Esophagus squamous epithelium (tissue), 5 donors: ENCODE data around the gene NHERF1. TPM values are rescaled to one million over a fixed set of nuclear protein-coding genes. Genes with fewer than 3 reads are reported as not detected.

Source experiments
- DNase-seq: peaks from one replicate; lab custom pipeline; 2025; lab: John Stamatoyannopoulos, UW
- H3K27ac ChIP-seq, 4 donors: fragments of 200-600 bp; sonication (generic); one replicate each; pipeline ENCODE4 v1.5.1; 2016 to 2019; ENCODE audit warnings: mild to moderate bottlenecking in 1 of 4
- H3K27me3 ChIP-seq, 4 donors: fragments of 200-600 bp; sonication (generic); 1 replicate in 3 of 4; 2 replicates in 1 of 4; pipeline versions ENCODE4 v1.5.1 to v1.6.0; 2017 to 2021; ENCODE audit warnings: antibody characterized with exemption in 1 of 4
- H3K36me3 ChIP-seq, 3 donors: fragments of 200-600 bp; sonication (generic); one replicate each; pipeline ENCODE4 v1.5.1; 2016 to 2019
- H3K4me1 ChIP-seq, 3 donors: fragments of 200-600 bp; sonication (generic); one replicate each; pipeline ENCODE4 v1.5.1; 2017 to 2019
- H3K4me3 ChIP-seq, 4 donors: fragments of 200-600 bp; sonication (generic); 1 replicate in 3 of 4; 2 replicates in 1 of 4; pipeline ENCODE4 v1.5.1; 2016 to 2019; ENCODE audit warnings: mild to moderate bottlenecking in 2 of 4, moderate library complexity in 1 of 4
- H3K9me3 ChIP-seq, 3 donors: fragments of 200-600 bp; sonication (generic); one replicate each; pipeline ENCODE4 v1.5.1; 2016 to 2019
- CTCF ChIP-seq, 6 experiments: fragments of 450-650 bp in 4 of 6; fragments of 200-600 bp in 2 of 6; sonication (generic) in 2 of 6; IDR thresholded peaks; one replicate each; pipeline ENCODE4 v1.5.1; 2016 to 2019; ENCODE audit warnings: antibody characterized with exemption in 6 of 6, mild to moderate bottlenecking in 4 of 6, moderate library complexity in 4 of 6
- POLR2A ChIP-seq, 4 donors: fragments of 450-650 bp; IDR thresholded peaks; one replicate each; pipeline ENCODE4 v1.6.1; 2017; ENCODE audit warnings: antibody characterized with exemption in 4 of 4, mild to moderate bottlenecking in 4 of 4, moderate library complexity in 3 of 4
- WGBS, 2 donors: methylation state at CpG; one replicate each; pipeline ENCODE4 v1.1.5; 2018; 5-methylcytosine and 5-hydroxymethylcytosine counted together
- intact Hi-C: fragments of 100-400 bp; cut with DNase I; formaldehyde crosslinking; loops from one replicate; pipeline ENCODE4 v1.15.0; 2022
- total RNA-seq, 4 donors: library from RNA; depleted of rRNA; stranded (reverse); fragments of >200 nt; gene quantifications; one replicate each; pipeline ENCODE4 v1.1.0, GENCODE V29; 2016
- donor health status: DM: yes; HTN: yes; CAD: no.

Gene NHERF1
- total RNA-seq, 4 donors from 2014 or later = 214 to 483 (median 313) TPM

DNA sequence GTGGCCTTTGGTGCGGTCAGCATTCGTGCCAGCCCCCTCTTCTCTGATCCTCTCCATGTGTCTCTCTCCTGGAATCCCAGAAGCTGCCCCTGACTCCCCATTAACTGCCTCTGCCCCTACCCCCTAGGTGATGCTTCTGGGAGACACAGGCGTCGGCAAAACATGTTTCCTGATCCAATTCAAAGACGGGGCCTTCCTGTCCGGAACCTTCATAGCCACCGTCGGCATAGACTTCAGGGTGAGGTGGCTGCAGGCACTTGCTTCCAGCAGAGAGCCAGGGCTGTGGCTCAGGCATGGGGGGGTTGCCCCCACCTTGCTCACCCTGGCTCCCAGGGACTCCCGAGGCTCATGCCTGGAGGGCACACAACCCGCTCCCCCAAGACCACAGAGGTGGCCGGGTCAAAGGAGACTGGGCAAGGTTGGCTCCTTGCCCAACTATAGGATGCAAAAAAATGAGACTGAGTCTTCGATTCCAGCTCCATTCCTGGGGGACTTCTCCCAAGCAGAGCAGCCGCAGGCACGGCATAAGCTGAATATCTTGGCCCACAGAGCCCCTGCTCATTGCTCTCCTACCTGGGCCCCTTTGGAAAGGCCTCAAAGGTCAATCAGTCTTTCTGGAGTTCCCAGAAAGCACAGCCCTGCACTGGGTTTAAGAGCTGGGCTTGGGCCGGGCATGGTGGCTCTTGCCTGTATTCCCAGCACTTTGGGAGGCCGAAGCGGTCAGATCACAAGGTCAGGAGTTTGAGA, 7.6 kb upstream of the NHERF1 start:
- H3K9me3 ChIP-seq = no peaks in the 10 kb centered on the region
- intact Hi-C loops = no loop called here
- peaks cover 20 to 74% (median 32%) of the 10 kb centered on the region in 3 donors for H3K4me1 ChIP-seq
- no peak overlapping the region for H3K27ac ChIP-seq
- peaks cover 0 to 76% (median 7%) of the 10 kb centered on the region in 4 donors for H3K27me3 ChIP-seq
- H3K4me3 ChIP-seq = no peak overlapping the region
- no peaks in the 10 kb centered on the region for H3K36me3 ChIP-seq
- no peak for TF ChIP-seq CTCF (IDR thresholded peaks at IDR 0.05)
- TF ChIP-seq POLR2A (IDR thresholded peaks at IDR 0.05) = no peak
- DNase-seq = no peak
- 63 to 93% methylated on average over 3 to 5 of the region's 17 CpGs for WGBS, 2 donors

- Histone ChIP-seq H3K36me3 (no peaks in the 10 kb centered on the region), H3K9me3 (no peaks in the 10 kb centered on the region), H3K4me1 (peaks cover 21 to 76% (median 32%) of the 10 kb centered on the region in 3 donors), H3K27ac (peak overlapping the region in 1 of 4 donors; percentile 55), H3K27me3 (peaks cover 0 to 63% (median 5%) of the 10 kb centered on the region in 4 donors), H3K4me3 (no peak overlapping the region)
- TF ChIP-seq POLR2A (IDR thresholded peaks at IDR 0.05) = no peak
- no peak for TF ChIP-seq CTCF (IDR thresholded peaks at IDR 0.05)
- WGBS, 2 donors = 27 to 43% methylated on average over 1 to 4 of the region's 4 CpGs
- DNase-seq = no peak
- intact Hi-C loops = no loop called here
Measured at GRCh38 chr17:74742153-74742515, 6.3 kb upstream of the NHERF1 start.

DNA sequence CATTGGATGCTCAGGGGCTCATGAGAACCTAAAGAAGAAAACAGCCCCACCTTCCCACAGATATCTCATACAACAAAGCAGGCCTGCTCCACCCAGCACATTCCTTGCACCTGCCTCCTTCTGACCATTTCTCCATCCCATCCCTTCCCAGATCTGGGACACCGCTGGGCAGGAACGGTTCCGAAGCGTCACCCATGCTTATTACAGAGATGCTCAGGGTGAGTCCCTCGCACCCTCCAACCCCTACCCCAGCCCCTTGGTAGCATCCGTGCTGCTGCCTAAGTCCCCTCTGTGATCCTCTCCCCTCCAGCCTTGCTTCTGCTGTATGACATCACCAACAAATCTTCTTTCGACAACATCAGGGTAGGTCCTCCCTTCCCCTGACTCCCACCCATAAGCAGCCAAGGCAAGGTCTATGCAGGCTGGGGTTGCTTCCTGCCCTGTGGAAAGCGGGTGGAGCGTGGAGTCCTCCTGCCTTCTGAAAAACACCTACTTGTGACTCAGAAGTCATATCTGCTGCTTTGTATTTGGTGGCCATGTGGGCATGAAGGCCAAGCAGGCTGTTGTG, 5.4 kb upstream of the NHERF1 start:
- no peak for DNase-seq
- WGBS, 2 donors = 86 to 88% methylated on average over 7 to 8 of the region's 9 CpGs
- H3K4me3 ChIP-seq = no peak overlapping the region
- no peak for TF ChIP-seq CTCF (IDR thresholded peaks at IDR 0.05)
- no peak for TF ChIP-seq POLR2A (IDR thresholded peaks at IDR 0.05)
- H3K27me3 ChIP-seq = peaks cover 0 to 54% (median under 1%) of the 10 kb centered on the region in 4 donors
- no peaks in the 10 kb centered on the region for H3K9me3 ChIP-seq
- no peak overlapping the region for H3K27ac ChIP-seq
- no peaks in the 10 kb centered on the region for H3K36me3 ChIP-seq
- intact Hi-C loops = no loop called here
- H3K4me1 ChIP-seq = peaks cover 20 to 76% (median 30%) of the 10 kb centered on the region in 3 donors

DNA sequence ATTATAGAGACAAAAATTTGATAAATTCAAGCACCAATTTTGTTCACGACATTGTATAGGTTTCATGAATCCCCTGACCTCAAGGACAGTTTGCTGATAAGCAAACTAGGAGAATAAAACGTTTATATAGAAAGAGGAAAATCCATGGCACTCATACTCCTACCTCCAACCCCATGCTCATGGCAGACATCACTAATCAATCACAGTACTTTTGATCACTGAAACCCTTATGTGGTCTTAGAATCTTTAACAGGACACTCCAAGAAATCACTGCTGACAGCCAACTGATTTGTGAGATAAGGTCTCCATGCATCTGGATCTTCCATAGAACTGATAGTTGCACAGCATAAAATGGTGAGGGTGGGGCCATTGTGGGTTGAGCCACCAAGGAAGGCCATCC, 4.7 kb upstream of the NHERF1 start:
- no peak overlapping the region for H3K27ac ChIP-seq
- no peak for TF ChIP-seq CTCF (IDR thresholded peaks at IDR 0.05)
- no peak for TF ChIP-seq POLR2A (IDR thresholded peaks at IDR 0.05)
- intact Hi-C loops = loop anchor here (2.0 kb wide), 1 partner anchor 121 kb away; no protein-coding TSS in a partner anchor

GRCh38 chr17:74744349-74744713, 4.1 kb upstream of the NHERF1 start:
- TF ChIP-seq CTCF (IDR thresholded peaks at IDR 0.05) = no peak
- no peak for TF ChIP-seq POLR2A (IDR thresholded peaks at IDR 0.05)
- intact Hi-C loops = loop anchor here (2.0 kb wide), 1 partner anchor 120 kb away; no protein-coding TSS in a partner anchor
- no peaks in the 10 kb centered on the region for H3K36me3 ChIP-seq
- 40 to 51% methylated on average over 2 of the region's 2 CpGs for WGBS, 2 donors
- no peak overlapping the region for H3K27ac ChIP-seq
- H3K9me3 ChIP-seq = no peaks in the 10 kb centered on the region
- DNase-seq = no peak
- H3K4me1 ChIP-seq = peaks cover 13 to 72% (median 24%) of the 10 kb centered on the region in 3 donors
- no peak overlapping the region for H3K4me3 ChIP-seq
- H3K27me3 ChIP-seq = peaks cover 0 to 41% (median 0%) of the 10 kb centered on the region in 4 donors

More for the DNA sequence above, 4.7 kb upstream of the NHERF1 start:
- H3K27me3 ChIP-seq = peaks cover 0 to 47% (median 0%) of the 10 kb centered on the region in 4 donors
- H3K36me3 ChIP-seq = no peaks in the 10 kb centered on the region
- H3K4me3 ChIP-seq = no peak overlapping the region
- no peak for DNase-seq
- 66 to 78% methylated on average over 2 of the region's 2 CpGs for WGBS, 2 donors
- no peaks in the 10 kb centered on the region for H3K9me3 ChIP-seq
- peaks cover 13 to 71% (median 24%) of the 10 kb centered on the region in 3 donors for H3K4me1 ChIP-seq
